B cell (primary cell): ENCODE results near the gene PLXNB2. TPM values are rescaled to one million over a fixed set of nuclear protein-coding genes. Genes with fewer than 3 reads are reported as not detected.

ENCODE experiments used
- ATAC-seq: fragments of 200-7000 bp; cut with Tn5 transposase; one replicate; pipeline ENCODE4 v1.10.0; 2021; ENCODE audit warnings: low read depth, mild to moderate bottlenecking, moderate number of reproducible peaks, moderate library complexity
- CTCF ChIA-PET: fragments of 350-600 bp; sonication (Branson Sonifier 250); formaldehyde crosslinking; loops from one replicate; lab custom pipeline; 2021; ENCODE audit warnings: antibody characterized with exemption, inconsistent platforms; lab: Charles Lee
- POLR2A ChIA-PET: fragments of 350-600 bp; sonication (Branson Sonifier 250); formaldehyde crosslinking; loops from one replicate; lab custom pipeline; 2021; ENCODE audit warnings: antibody characterized with exemption; lab: Charles Lee
- DNase-seq: peaks from one replicate; pipeline ENCODE4 v3.0.0; 2013
- H2AFZ ChIP-seq: 2 replicates; pipeline ENCODE4 v1.6.1; 2012; ENCODE audit warnings: mild to moderate bottlenecking, low read depth, low read length; ENCODE audit not compliant: insufficient read depth, poor library complexity, severe bottlenecking
- H3K27ac ChIP-seq, 2 donors: 1 replicate in 1 of 2; 2 replicates in 1 of 2; pipeline ENCODE4 v1.5.1; 2012 to 2013; ENCODE audit warnings: low read length in 2 of 2, mild to moderate bottlenecking in 2 of 2, moderate library complexity in 1 of 2
- H3K27me3 ChIP-seq, 4 experiments: fragments of 200-600 bp in 1 of 4; sonication (generic) in 1 of 4; replicated peaks in 1 of 4; 1 replicate in 2 of 4; 2 replicates in 2 of 4; pipeline versions ENCODE4 v1.6.1 to v1.7.0; 2013 to 2016; ENCODE audit warnings: low read length in 3 of 4, mild to moderate bottlenecking in 2 of 4, mixed read lengths in 1 of 4, moderate library complexity in 1 of 4; ENCODE audit not compliant: insufficient read depth in 4 of 4, control insufficient read depth in 3 of 4; ENCODE audit errors: control extremely low read depth in 1 of 4
- H3K36me3 ChIP-seq, 2 experiments: replicated peaks in 1 of 2; 1 replicate in 1 of 2; 2 replicates in 1 of 2; pipeline versions ENCODE4 v1.6.1 to v1.7.1; 2013; ENCODE audit warnings: low read length in 1 of 2; ENCODE audit not compliant: insufficient read depth in 2 of 2, control insufficient read depth in 1 of 2; ENCODE audit errors: control extremely low read depth in 1 of 2, extremely low read depth in 1 of 2
- H3K4me1 ChIP-seq, 2 donors: fragments of 200-600 bp in 1 of 2; sonication (generic) in 1 of 2; 1 replicate in 1 of 2; 2 replicates in 1 of 2; pipeline versions ENCODE4 v1.5.1 to v1.6.1; 2013 to 2017; ENCODE audit warnings: low read length in 2 of 2; ENCODE audit not compliant: control insufficient read depth in 2 of 2, insufficient read depth in 2 of 2
- H3K4me2 ChIP-seq: replicated peaks from 2 replicates; pipeline ENCODE3; 2012; ENCODE audit warnings: mild to moderate bottlenecking, low read depth, low read length; ENCODE audit not compliant: poor library complexity, severe bottlenecking
- H3K4me3 ChIP-seq, 5 experiments: fragments of 200-600 bp in 1 of 5; sonication (generic) in 1 of 5; 1 replicate in 3 of 5; 2 replicates in 2 of 5; pipeline versions ENCODE4 v1.5.1 to v1.7.0; 2011 to 2016; ENCODE audit warnings: low read length in 4 of 5, mild to moderate bottlenecking in 4 of 5, low read depth in 2 of 5, control low read depth in 1 of 5, moderate library complexity in 1 of 5; ENCODE audit not compliant: insufficient read depth in 1 of 5; ENCODE audit errors: control extremely low read depth in 1 of 5, extremely low read depth in 1 of 5
- H3K79me2 ChIP-seq: fragments of 200-600 bp; sonication (generic); one replicate; pipeline ENCODE4 v1.6.0; 2016; ENCODE audit warnings: low read length; ENCODE audit not compliant: control insufficient read depth, insufficient read depth
- H3K9ac ChIP-seq: fragments of 200-600 bp; sonication (generic); 2 replicates; pipeline ENCODE4 v1.6.1; 2017; ENCODE audit warnings: mild to moderate bottlenecking, low read length, moderate library complexity
- H3K9me3 ChIP-seq, 3 donors: one replicate each; pipeline versions ENCODE4 v1.6.1 to v1.7.1; 2013; ENCODE audit warnings: low read length in 2 of 3; ENCODE audit not compliant: control insufficient read depth in 2 of 3, insufficient read depth in 1 of 3; ENCODE audit errors: control extremely low read depth in 1 of 3
- H4K20me1 ChIP-seq: 2 replicates; pipeline ENCODE4 v1.6.0; 2012; ENCODE audit warnings: mild to moderate bottlenecking, low read length; ENCODE audit not compliant: insufficient read depth, control insufficient read depth, poor library complexity, severe bottlenecking
- H3K27ac Mint-ChIP-seq: one replicate; pipeline ENCODE4 v1.8.0; 2021; ENCODE audit warnings: mixed read lengths
- H3K27me3 Mint-ChIP-seq: one replicate; pipeline ENCODE4 v1.8.0; 2021; ENCODE audit warnings: mixed read lengths
- H3K4me1 Mint-ChIP-seq: one replicate; pipeline ENCODE4 v1.8.0; 2021; ENCODE audit warnings: mixed read lengths
- H3K4me3 Mint-ChIP-seq: one replicate; pipeline ENCODE4 v1.8.0; 2021; ENCODE audit warnings: mixed read lengths
- H3K9me3 Mint-ChIP-seq: one replicate; pipeline ENCODE4 v1.8.0; 2022; ENCODE audit warnings: mixed read lengths; ENCODE audit not compliant: insufficient read depth
- EZH2 ChIP-seq: IDR thresholded peaks from 2 replicates; pipeline ENCODE4 v1.6.1; 2012; ENCODE audit warnings: borderline replicate concordance, low read depth, mild to moderate bottlenecking, moderate library complexity, low read length; ENCODE audit not compliant: insufficient read depth, poor library complexity, severe bottlenecking
- WGBS: methylation state at CpG from one replicate; pipeline ENCODE4 v1.1.5; 2013; ENCODE audit warnings: missing lambda C conversion rate; ENCODE audit not compliant: insufficient coverage; 5-methylcytosine and 5-hydroxymethylcytosine counted together
- intact Hi-C: fragments of 100-400 bp; cut with micrococcal nuclease; formaldehyde crosslinking; loops from one replicate; pipeline ENCODE4 v1.10.0; 2022
- polyA plus RNA-seq: library from polyadenylated mRNA; depleted of rRNA; stranded (reverse); fragments of >200 nt; gene quantifications from 2 replicates; pipeline ENCODE4 v1.2.3, GENCODE V29; 2012
- total RNA-seq, 2 donors: library from RNA; stranded (reverse); fragments of 120-200 nt in 1 of 2; gene quantifications; 1 replicate in 1 of 2; 2 replicates in 1 of 2; pipeline versions ENCODE4 v1.2.3 to v1.2.4, GENCODE V29; 2013 to 2022
- TF ChIP-seq, protein P1 (sequence below): fragments of 200-600 bp; IDR thresholded peaks from one replicate; pipeline ENCODE4 v1.8.0; 2022; ENCODE audit warnings: antibody characterized with exemption, mild to moderate bottlenecking

Gene PLXNB2
- total and polyA plus RNA-seq, 2 donors (not counting 1 experiment from before 2014, with no cell fraction given): 5.2 to 31.4 TPM

DNA sequence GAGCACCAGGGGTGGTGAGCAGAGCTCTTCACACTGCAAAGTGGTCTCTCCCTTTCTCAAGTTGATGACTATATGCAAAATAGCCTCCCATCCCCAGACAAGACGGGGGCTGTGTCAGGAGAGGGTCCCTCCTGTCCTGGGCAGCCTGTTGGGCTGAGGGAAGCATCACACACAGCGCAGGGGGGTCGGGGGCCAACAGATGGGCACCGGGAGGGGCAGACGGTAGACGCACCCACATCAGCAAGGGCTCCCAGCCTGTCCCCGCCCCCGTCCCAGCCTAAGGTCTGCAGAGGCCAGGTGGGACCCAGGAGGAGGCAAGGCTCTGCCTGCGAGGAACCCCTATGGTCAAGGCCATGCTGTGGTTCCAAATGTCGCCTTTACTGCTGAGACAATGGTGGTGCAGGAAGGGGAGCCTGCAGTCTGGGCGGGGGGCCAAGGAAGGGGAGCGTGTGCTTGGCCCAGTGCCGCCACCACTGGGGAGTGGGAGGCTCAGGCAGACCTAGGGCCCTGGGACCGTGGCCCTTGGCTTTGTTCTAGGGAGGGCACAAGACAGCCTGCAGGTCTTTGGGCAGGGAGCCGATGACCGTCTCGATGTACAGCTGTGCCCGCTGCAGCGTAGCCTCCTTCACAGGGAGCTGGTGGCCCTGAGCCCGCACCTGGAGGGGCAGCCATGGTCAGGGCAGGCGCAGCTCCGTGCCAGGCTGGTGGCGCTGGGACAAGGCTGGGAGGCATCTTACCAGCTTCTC is 4.3 kb upstream of the PLXNB2 start:
- no peak overlapping the region for H3K27ac Mint-ChIP-seq
- H3K4me2 ChIP-seq: no peak overlapping the region
- POLR2A ChIA-PET: interaction anchor here (0.9 to 1.2 kb wide), 3 partner anchors 10 to 12 kb away, joined by 3 read pairs; no protein-coding TSS in a partner anchor

More for the DNA sequence above, 4.3 kb upstream of the PLXNB2 start:
- peaks cover 0 to 7% (median 1%) of the 10 kb centered on the region in 4 experiments for H3K27me3 ChIP-seq
- H3K27ac ChIP-seq: no peak overlapping the region
- no peak overlapping the region for H3K4me3 ChIP-seq
- CTCF ChIA-PET: interaction anchor here (0.9 kb wide), 1 partner anchor 59 kb away, joined by 3 read pairs; no protein-coding TSS in a partner anchor
- Mint-ChIP-seq H3K4me1 (peaks cover 28% of the 10 kb centered on the region), H3K9me3 (no peaks in the 10 kb centered on the region), H3K4me3 (no peak overlapping the region), H3K27me3 (no peaks in the 10 kb centered on the region)
- no peaks in the 10 kb centered on the region for H4K20me1 ChIP-seq
- peaks cover 41 to 62% of the 10 kb centered on the region in 2 donors for H3K4me1 ChIP-seq
- H3K36me3 ChIP-seq: no peaks in the 10 kb centered on the region
- DNase-seq (no peak), ATAC-seq (no peak)
- peaks cover 0 to 2% (median 0%) of the 10 kb centered on the region in 3 donors for H3K9me3 ChIP-seq
- 79% methylated on average over 23 of the region's 23 CpGs for WGBS
- no peak overlapping the region for H2AFZ ChIP-seq
- TF ChIP-seq EZH2: no peak
- TF ChIP-seq, protein P1, sequence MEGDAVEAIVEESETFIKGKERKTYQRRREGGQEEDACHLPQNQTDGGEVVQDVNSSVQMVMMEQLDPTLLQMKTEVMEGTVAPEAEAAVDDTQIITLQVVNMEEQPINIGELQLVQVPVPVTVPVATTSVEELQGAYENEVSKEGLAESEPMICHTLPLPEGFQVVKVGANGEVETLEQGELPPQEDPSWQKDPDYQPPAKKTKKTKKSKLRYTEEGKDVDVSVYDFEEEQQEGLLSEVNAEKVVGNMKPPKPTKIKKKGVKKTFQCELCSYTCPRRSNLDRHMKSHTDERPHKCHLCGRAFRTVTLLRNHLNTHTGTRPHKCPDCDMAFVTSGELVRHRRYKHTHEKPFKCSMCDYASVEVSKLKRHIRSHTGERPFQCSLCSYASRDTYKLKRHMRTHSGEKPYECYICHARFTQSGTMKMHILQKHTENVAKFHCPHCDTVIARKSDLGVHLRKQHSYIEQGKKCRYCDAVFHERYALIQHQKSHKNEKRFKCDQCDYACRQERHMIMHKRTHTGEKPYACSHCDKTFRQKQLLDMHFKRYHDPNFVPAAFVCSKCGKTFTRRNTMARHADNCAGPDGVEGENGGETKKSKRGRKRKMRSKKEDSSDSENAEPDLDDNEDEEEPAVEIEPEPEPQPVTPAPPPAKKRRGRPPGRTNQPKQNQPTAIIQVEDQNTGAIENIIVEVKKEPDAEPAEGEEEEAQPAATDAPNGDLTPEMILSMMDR: no peak
- H3K9ac ChIP-seq: no peak overlapping the region
- intact Hi-C loops: no loop called here
- no peaks in the 10 kb centered on the region for H3K79me2 ChIP-seq
